ENCODE data around the gene MID1.

DNA sequence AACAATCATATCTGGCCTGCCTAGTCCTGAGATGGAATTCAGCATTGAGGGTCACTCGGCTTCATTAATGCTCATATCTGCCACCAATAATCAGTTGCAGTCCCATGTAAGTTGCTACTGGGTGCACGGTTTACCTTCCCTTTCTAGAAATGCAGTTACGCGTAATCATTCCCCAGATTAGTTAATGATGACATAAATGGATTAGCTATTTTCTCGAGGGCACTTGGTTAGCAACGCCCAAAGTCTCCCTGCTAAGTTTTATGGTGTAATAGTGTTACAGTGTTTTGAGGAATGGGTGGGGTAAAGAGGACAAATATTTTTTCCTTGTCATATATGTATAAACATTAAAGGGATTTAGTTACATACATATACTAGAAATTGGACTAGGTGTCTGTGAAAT is 118.8 kb downstream of the MID1 start:
- TF ChIP-seq CTCF (IDR thresholded peaks at IDR 0.05; ENCODE audit: low read depth, low read length) (no peak), EZH2phosphoT487 (IDR thresholded peaks at IDR 0.05; ENCODE audit: low read depth) (no peak)
